Hepatocyte (in vitro differentiated cells): ENCODE measurements around the gene DUOXA2. TPM values are rescaled to one million over a fixed set of nuclear protein-coding genes. Genes with fewer than 3 reads are reported as not detected.
"Not testable (repeated sequence)": the region's sequence is repeated elsewhere in the genome, so short reads cannot be mapped to it uniquely, and the experiment has no call there.

Experiments
- DNase-seq: peaks from one replicate; pipeline ENCODE4 v3.0.0-alpha.2; 2016; ENCODE audit warnings: low spot score
- H2AFZ ChIP-seq: fragments of 200-600 bp; sonication (generic); 2 replicates; pipeline ENCODE4 v1.6.0; 2016; ENCODE audit warnings: antibody characterized with exemption, mild to moderate bottlenecking
- H3K27ac ChIP-seq: fragments of 200-600 bp; sonication (generic); 2 replicates; pipeline ENCODE4 v1.5.1; 2016; ENCODE audit warnings: mild to moderate bottlenecking
- H3K27me3 ChIP-seq: fragments of 200-600 bp; sonication (generic); 2 replicates; pipeline ENCODE4 v1.6.1; 2016
- H3K36me3 ChIP-seq: fragments of 200-600 bp; sonication (generic); replicated peaks from 2 replicates; pipeline ENCODE4 v1.5.1; 2016; ENCODE audit warnings: low read depth; ENCODE audit not compliant: insufficient read depth
- H3K4me1 ChIP-seq: fragments of 200-600 bp; sonication (generic); 2 replicates; pipeline ENCODE4 v1.5.1; 2016; ENCODE audit warnings: mild to moderate bottlenecking, moderate library complexity; ENCODE audit not compliant: insufficient read depth
- H3K4me2 ChIP-seq: fragments of 200-600 bp; sonication (generic); 2 replicates; pipeline ENCODE4 v1.6.0; 2016
- H3K4me3 ChIP-seq: fragments of 200-600 bp; sonication (generic); 2 replicates; pipeline ENCODE4 v1.5.1; 2016; ENCODE audit warnings: mild to moderate bottlenecking
- H3K79me2 ChIP-seq: fragments of 200-600 bp; sonication (generic); 2 replicates; pipeline ENCODE4 v1.6.0; 2017; ENCODE audit warnings: mild to moderate bottlenecking
- H3K9me2 ChIP-seq: fragments of 200-600 bp; sonication (generic); replicated peaks from 2 replicates; pipeline ENCODE4 v1.6.0; 2017; ENCODE audit warnings: mild to moderate bottlenecking; ENCODE audit not compliant: insufficient read depth
- H3K9me3 ChIP-seq: fragments of 200-600 bp; sonication (generic); 2 replicates; pipeline ENCODE4 v1.5.1; 2016; ENCODE audit warnings: low read depth, mild to moderate bottlenecking
- H4K20me1 ChIP-seq: fragments of 200-600 bp; sonication (generic); 2 replicates; pipeline ENCODE4 v1.6.0; 2016; ENCODE audit warnings: mild to moderate bottlenecking; ENCODE audit not compliant: insufficient read depth, poor library complexity, severe bottlenecking
- EZH2 ChIP-seq: fragments of 200-600 bp; sonication (generic); IDR thresholded peaks from 2 replicates; pipeline ENCODE4 v1.6.1; 2016; ENCODE audit warnings: antibody characterized with exemption, mild to moderate bottlenecking, borderline replicate concordance
- EZH2phosphoT487 ChIP-seq: fragments of 200-600 bp; sonication (generic); IDR thresholded peaks from one replicate; pipeline ENCODE4 v1.6.1; 2018; ENCODE audit warnings: antibody characterized with exemption, mild to moderate bottlenecking, low read depth, moderate library complexity; ENCODE audit not compliant: unreplicated experiment, severe bottlenecking
- WGBS: methylation state at CpG from one replicate; pipeline ENCODE4 v1.1.6; 2016; ENCODE audit warnings: low lambda C conversion rate; ENCODE audit errors: missing lambda C conversion rate; 5-methylcytosine and 5-hydroxymethylcytosine counted together
- polyA plus RNA-seq: library from polyadenylated mRNA; unstranded; fragments of >200 nt; fragmentation: Nextera tagmentation; extraction: Ambion mirVana; gene quantifications from 2 replicates; pipeline ENCODE4 v1.2.1, GENCODE V29; 2016
- total RNA-seq: library from RNA; depleted of rRNA; stranded (reverse); fragments of >200 nt; gene quantifications from 2 replicates; pipeline ENCODE4 v1.2.3, GENCODE V29; 2014
- TF ChIP-seq, protein P1 (sequence below): fragments of 200-600 bp; sonication (generic); IDR thresholded peaks from 2 replicates; pipeline ENCODE4 v1.5.1; 2016; ENCODE audit warnings: antibody characterized with exemption, mild to moderate bottlenecking; ENCODE audit not compliant: poor library complexity

The DUOXA2 gene
- total and polyA plus RNA-seq, 2 experiments from 2014 or later, result 13.8 to 35.8 TPM

- Histone ChIP-seq H3K27me3 (peaks cover 29% of the 10 kb centered on the region), H3K9me2 (no peaks in the 10 kb centered on the region), H3K79me2 (no peaks in the 10 kb centered on the region), H3K4me3 (no peak overlapping the region), H3K4me2 (peak overlapping the region; percentile 73), H2AFZ (no peak overlapping the region), H3K4me1 (peaks cover 6% of the 10 kb centered on the region), H3K36me3 (no peaks in the 10 kb centered on the region), H3K27ac (no peak overlapping the region), H4K20me1 (no peaks in the 10 kb centered on the region), H3K9me3 (no peaks in the 10 kb centered on the region)
- WGBS, result 24% methylated on average over 35 of the region's 57 CpGs
- DNase-seq, result peak; percentile 58
- TF ChIP-seq EZH2, result no peak
- TF ChIP-seq, protein P1, sequence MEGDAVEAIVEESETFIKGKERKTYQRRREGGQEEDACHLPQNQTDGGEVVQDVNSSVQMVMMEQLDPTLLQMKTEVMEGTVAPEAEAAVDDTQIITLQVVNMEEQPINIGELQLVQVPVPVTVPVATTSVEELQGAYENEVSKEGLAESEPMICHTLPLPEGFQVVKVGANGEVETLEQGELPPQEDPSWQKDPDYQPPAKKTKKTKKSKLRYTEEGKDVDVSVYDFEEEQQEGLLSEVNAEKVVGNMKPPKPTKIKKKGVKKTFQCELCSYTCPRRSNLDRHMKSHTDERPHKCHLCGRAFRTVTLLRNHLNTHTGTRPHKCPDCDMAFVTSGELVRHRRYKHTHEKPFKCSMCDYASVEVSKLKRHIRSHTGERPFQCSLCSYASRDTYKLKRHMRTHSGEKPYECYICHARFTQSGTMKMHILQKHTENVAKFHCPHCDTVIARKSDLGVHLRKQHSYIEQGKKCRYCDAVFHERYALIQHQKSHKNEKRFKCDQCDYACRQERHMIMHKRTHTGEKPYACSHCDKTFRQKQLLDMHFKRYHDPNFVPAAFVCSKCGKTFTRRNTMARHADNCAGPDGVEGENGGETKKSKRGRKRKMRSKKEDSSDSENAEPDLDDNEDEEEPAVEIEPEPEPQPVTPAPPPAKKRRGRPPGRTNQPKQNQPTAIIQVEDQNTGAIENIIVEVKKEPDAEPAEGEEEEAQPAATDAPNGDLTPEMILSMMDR, result peak; percentile 34
These were observed 20.8 kb downstream of the DUOXA2 start for GRCh38 chr15:45134682-45135604.

GRCh38 chr15:45135705-45136377 lies 21.7 kb downstream of the DUOXA2 start:
- not testable (repeated sequence) for H4K20me1 ChIP-seq, DNase-seq, H3K79me2 ChIP-seq, H2AFZ ChIP-seq, H3K27ac ChIP-seq, H3K9me3 ChIP-seq, H3K4me3 ChIP-seq, H3K36me3 ChIP-seq, H3K4me1 ChIP-seq, H3K9me2 ChIP-seq
- Histone ChIP-seq H3K4me2 (peak overlapping the region; percentile 73), H3K27me3 (peaks cover 20% of the 10 kb centered on the region)
- WGBS, result 61% methylated on average over 4 of the region's 37 CpGs
- peak; percentile 41 for TF ChIP-seq EZH2

DNA sequence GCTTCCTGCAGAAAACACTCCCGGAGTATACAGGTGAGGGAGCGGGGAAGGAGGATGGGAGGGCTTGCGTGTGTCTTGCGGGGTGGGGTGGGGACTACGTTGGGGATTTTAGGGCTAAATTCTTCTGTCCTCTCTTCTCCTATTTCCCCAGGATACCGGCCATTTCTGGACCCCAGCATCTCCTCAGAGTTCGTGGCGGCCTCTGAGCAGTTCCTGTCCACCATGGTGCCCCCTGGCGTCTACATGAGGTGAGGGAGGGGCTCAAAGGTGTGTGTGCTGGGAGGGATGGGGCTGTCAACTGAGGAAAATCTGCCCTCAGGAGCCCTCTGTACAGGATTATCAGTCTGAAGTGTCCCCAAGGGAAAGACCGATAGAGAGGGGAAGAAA lies 22.2 kb downstream of the DUOXA2 start:
- H3K27ac ChIP-seq, result no peak overlapping the region
- no peak overlapping the region for H3K4me2 ChIP-seq
- H3K27me3 ChIP-seq, result peaks cover 20% of the 10 kb centered on the region
- H3K4me3 ChIP-seq, result no peak overlapping the region
- no peak overlapping the region for H2AFZ ChIP-seq
- DNase-seq, result no peak
- H3K9me2 ChIP-seq, result no peaks in the 10 kb centered on the region
- H3K79me2 ChIP-seq, result no peaks in the 10 kb centered on the region
- no peaks in the 10 kb centered on the region for H3K36me3 ChIP-seq
- peaks cover 3% of the 10 kb centered on the region for H3K4me1 ChIP-seq
- no peaks in the 10 kb centered on the region for H3K9me3 ChIP-seq
- 41% methylated on average over 5 of the region's 10 CpGs for WGBS
- TF ChIP-seq EZH2, result no peak
- TF ChIP-seq, protein P1, result peak; percentile 32
- H4K20me1 ChIP-seq, result no peaks in the 10 kb centered on the region

- H3K4me2 ChIP-seq, result no peak overlapping the region
- H4K20me1 ChIP-seq, result no peaks in the 10 kb centered on the region
- peaks cover 20% of the 10 kb centered on the region for H3K27me3 ChIP-seq
- H2AFZ ChIP-seq, result no peak overlapping the region
- H3K36me3 ChIP-seq, result no peaks in the 10 kb centered on the region
- no peaks in the 10 kb centered on the region for H3K9me2 ChIP-seq
- no peak for DNase-seq
- WGBS, result 77% methylated on average over 8 of the region's 8 CpGs
- H3K4me1 ChIP-seq, result peaks cover 3% of the 10 kb centered on the region
- H3K4me3 ChIP-seq, result no peak overlapping the region
- H3K9me3 ChIP-seq, result no peaks in the 10 kb centered on the region
- no peak for TF ChIP-seq EZH2
- TF ChIP-seq EZH2phosphoT487, result no peak
- TF ChIP-seq, protein P1, result no peak
- no peaks in the 10 kb centered on the region for H3K79me2 ChIP-seq
- H3K27ac ChIP-seq, result no peak overlapping the region
These were observed 23.6 kb downstream of the DUOXA2 start for GRCh38 chr15:45137703-45138102.
